ENCODE measurements around the gene LARGE1. TPM values are rescaled to one million over a fixed set of nuclear protein-coding genes. Genes with fewer than 3 reads are reported as not detected.

The LARGE1 gene
- total RNA-seq, 1 experiment from 2014 or later: 1.3 TPM

DNA sequence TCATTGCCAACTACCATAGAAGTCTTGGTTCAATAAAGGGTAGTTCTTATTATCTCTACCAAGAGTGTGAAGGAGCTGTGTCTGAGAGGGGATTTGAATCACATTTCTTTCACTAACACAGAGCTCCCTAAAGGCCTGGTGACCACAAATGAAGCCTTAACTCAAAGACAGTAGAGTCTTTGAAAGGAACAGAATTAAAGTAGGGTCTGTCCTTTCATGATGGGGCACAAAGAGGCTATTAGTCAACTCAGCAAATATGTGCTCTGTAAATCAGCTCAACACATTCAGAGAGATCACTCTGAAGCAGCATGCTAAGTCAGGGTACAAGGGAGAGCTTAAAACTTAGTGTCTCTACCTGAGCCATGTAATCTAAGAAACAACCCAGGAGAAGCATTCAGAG, 649.7 kb downstream of the LARGE1 start:
- TF ChIP-seq EZH2phosphoT487 (IDR thresholded peaks at IDR 0.05; ENCODE audit: borderline replicate concordance, low read length) (no peak), CTCF (conservative IDR thresholded peaks at IDR 0.05; ENCODE audit: low read depth, low read length) (no peak), EZH2 (IDR thresholded peaks at IDR 0.05; ENCODE audit: low read length, unreplicated experiment) (no peak)
- no TSS peak for BruUV-seq (replicated peaks)
- no peaks in the 10 kb centered on the region for H3K9me2 ChIP-seq (replicated peaks; ENCODE audit: low read length)
- no peaks in the 10 kb centered on the region for H3F3A ChIP-seq (ENCODE audit: low read length, unreplicated experiment)
- no peaks in the 10 kb centered on the region for H4K20me1 ChIP-seq (ENCODE audit: low read length)
- H3K4me2 ChIP-seq (ENCODE audit: low read length): no peak overlapping the region
- no peaks in the 10 kb centered on the region for H3K9me3 ChIP-seq (ENCODE audit: low read length)
- H3K79me2 ChIP-seq (ENCODE audit: low read length): no peaks in the 10 kb centered on the region
- DNase-seq (no peak), ATAC-seq (no peak)
- H3K4me1 ChIP-seq (ENCODE audit: insufficient read depth, low read length): no peaks in the 10 kb centered on the region
- CTCF ChIA-PET: no interaction called here
- H3K9ac ChIP-seq (ENCODE audit: low read length): no peak overlapping the region
- POLR2A ChIA-PET (ENCODE audit: unreplicated experiment): no interaction called here
- intact Hi-C loops (cut with micrococcal nuclease): no loop called here
- H3K27me3 ChIP-seq (ENCODE audit: low read length): no peaks in the 10 kb centered on the region
- H2AFZ ChIP-seq (ENCODE audit: low read length): no peak overlapping the region
- no peaks in the 10 kb centered on the region for H3K36me3 ChIP-seq (ENCODE audit: low read depth, low read length)
- no peak overlapping the region for H3K4me3 ChIP-seq (ENCODE audit: low read length)
- no peak overlapping the region for H3K27ac ChIP-seq (ENCODE audit: low read length)

DNA sequence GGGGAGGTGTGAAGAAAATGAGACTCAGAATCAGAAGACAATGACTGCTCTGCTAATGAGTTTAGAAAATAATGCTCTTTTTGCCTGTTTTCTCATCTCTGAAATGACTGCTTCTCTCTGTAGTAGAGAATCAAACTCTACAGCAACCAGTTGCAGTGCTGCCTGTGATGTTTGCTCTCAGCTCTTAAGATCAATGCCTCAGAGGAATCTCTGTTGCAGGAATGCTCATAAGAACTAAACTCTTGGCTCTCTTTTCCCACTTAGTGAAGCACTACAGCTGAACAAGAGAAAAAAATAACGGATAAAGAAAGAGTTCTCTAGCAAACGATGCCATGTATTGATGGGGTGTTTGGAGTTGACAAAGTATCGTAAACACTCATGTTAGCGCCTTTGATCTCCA, 658.6 kb downstream of the LARGE1 start:
- H3K27me3 ChIP-seq (ENCODE audit: low read length): no peaks in the 10 kb centered on the region
- H3K36me3 ChIP-seq (ENCODE audit: low read depth, low read length): no peaks in the 10 kb centered on the region
- TF ChIP-seq EZH2phosphoT487 (IDR thresholded peaks at IDR 0.05; ENCODE audit: borderline replicate concordance, low read length) (no peak), CTCF (conservative IDR thresholded peaks at IDR 0.05; ENCODE audit: low read depth, low read length) (no peak), EZH2 (IDR thresholded peaks at IDR 0.05; ENCODE audit: low read length, unreplicated experiment) (no peak)
- ChIA-PET POLR2A (ENCODE audit: unreplicated experiment) (no interaction called here), CTCF (no interaction called here)
- H4K20me1 ChIP-seq (ENCODE audit: low read length): no peaks in the 10 kb centered on the region
- intact Hi-C loops (cut with micrococcal nuclease): no loop called here
- no peak overlapping the region for H3K27ac ChIP-seq (ENCODE audit: low read length)
- H3K9me2 ChIP-seq (replicated peaks; ENCODE audit: low read length): no peaks in the 10 kb centered on the region
- BruUV-seq (replicated peaks): no TSS peak
- no peaks in the 10 kb centered on the region for H3K9me3 ChIP-seq (ENCODE audit: low read length)
- no peak for ATAC-seq
- H3K79me2 ChIP-seq (ENCODE audit: low read length): no peaks in the 10 kb centered on the region
- no peak overlapping the region for H3K4me2 ChIP-seq (ENCODE audit: low read length)
- no peak for DNase-seq
- H3K9ac ChIP-seq (ENCODE audit: low read length): no peak overlapping the region
- H2AFZ ChIP-seq (ENCODE audit: low read length): no peak overlapping the region
- H3F3A ChIP-seq (ENCODE audit: low read length, unreplicated experiment): no peaks in the 10 kb centered on the region
- no peaks in the 10 kb centered on the region for H3K4me1 ChIP-seq (ENCODE audit: insufficient read depth, low read length)
- H3K4me3 ChIP-seq (ENCODE audit: low read length): no peak overlapping the region

DNA sequence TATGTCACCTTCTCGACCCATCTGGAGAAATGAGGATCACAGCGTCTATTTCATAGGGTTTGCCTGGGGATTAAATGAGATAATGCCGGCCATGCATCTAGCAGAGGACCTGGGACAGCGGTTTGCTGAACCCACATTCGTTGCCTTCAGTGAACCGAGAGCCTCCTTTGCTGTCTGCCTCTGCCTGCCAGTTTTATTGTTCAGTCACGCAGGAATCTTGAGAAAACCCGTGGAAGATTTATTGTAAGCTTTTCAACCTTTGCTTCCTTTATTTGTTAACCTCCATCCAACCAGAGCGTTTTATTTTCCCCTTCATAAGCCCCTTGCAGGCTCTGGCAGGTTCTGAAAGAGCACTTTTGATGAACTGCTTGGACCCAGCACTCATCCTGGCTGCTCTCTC, 659.8 kb downstream of the LARGE1 start:
- Histone ChIP-seq H3K4me1 (ENCODE audit: insufficient read depth, low read length) (no peaks in the 10 kb centered on the region), H3K4me3 (ENCODE audit: low read length) (no peak overlapping the region), H3K4me2 (ENCODE audit: low read length) (no peak overlapping the region), H3K9ac (ENCODE audit: low read length) (no peak overlapping the region), H2AFZ (ENCODE audit: low read length) (no peak overlapping the region), H3K27me3 (ENCODE audit: low read length) (no peaks in the 10 kb centered on the region), H3K27ac (ENCODE audit: low read length) (no peak overlapping the region), H3K36me3 (ENCODE audit: low read depth, low read length) (no peaks in the 10 kb centered on the region), H4K20me1 (ENCODE audit: low read length) (no peaks in the 10 kb centered on the region), H3K9me3 (ENCODE audit: low read length) (no peaks in the 10 kb centered on the region), H3F3A (ENCODE audit: low read length, unreplicated experiment) (no peaks in the 10 kb centered on the region), H3K9me2 (replicated peaks; ENCODE audit: low read length) (no peaks in the 10 kb centered on the region), H3K79me2 (ENCODE audit: low read length) (no peaks in the 10 kb centered on the region)
- ChIA-PET POLR2A (ENCODE audit: unreplicated experiment) (no interaction called here), CTCF (no interaction called here)
- no TSS peak for BruUV-seq (replicated peaks)
- DNase-seq: no peak
- intact Hi-C loops (cut with micrococcal nuclease): no loop called here
- ATAC-seq: no peak
- no peak for TF ChIP-seq CTCF (conservative IDR thresholded peaks at IDR 0.05; ENCODE audit: low read depth, low read length)
- TF ChIP-seq EZH2 (IDR thresholded peaks at IDR 0.05; ENCODE audit: low read length, unreplicated experiment): no peak
- TF ChIP-seq EZH2phosphoT487 (IDR thresholded peaks at IDR 0.05; ENCODE audit: borderline replicate concordance, low read length): no peak
